Measurements from ENCODE around the gene RASA2. TPM values are rescaled to one million over a fixed set of nuclear protein-coding genes. Genes with fewer than 3 reads are reported as not detected.

Gene RASA2
- polyA plus RNA-seq, 1 of the 3 experiments (the other 2 are of a cell fraction): 2.4 TPM

DNA sequence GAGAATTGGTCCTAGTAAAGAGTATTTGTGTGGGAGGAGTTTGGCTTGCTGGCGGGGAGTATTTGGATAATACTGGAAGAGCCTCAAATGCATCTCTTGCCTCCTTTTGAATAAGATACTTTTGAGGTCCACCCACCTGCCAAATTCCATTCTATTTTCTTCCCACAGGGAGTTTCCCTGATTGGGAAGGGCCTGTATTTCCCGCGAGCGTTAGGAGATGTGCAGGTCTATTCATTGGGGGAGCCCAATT is 406 bp upstream of the RASA2 start:
- H3F3A ChIP-seq (replicated peaks; ENCODE audit: insufficient read depth): peaks cover 13% of the 10 kb centered on the region
- peak overlapping the region; percentile 96 for H2AFZ ChIP-seq (ENCODE audit: low read depth)
- POLR2A ChIA-PET: interaction anchor here (2.5 kb wide), 1 partner anchor 175 kb away, joined by 8 read pairs; no protein-coding TSS in a partner anchor
- peaks cover 7 to 17% of the 10 kb centered on the region in 2 experiments; a peak in 3 of 4 replicates for H3K4me1 ChIP-seq (ENCODE audit: control insufficient read depth in 1 of 2, insufficient read depth in 2 of 2, low read depth in 1 of 2, low read length in 1 of 2)
- H3K27ac ChIP-seq (ENCODE audit: low read depth in 2 of 2, low read length in 1 of 2): peak overlapping the region; percentile 50 to 64
- peaks cover 28% of the 10 kb centered on the region for H4K20me1 ChIP-seq (ENCODE audit: insufficient read depth)
- TF ChIP-seq ELF1 (IDR thresholded peaks at IDR 0.05): no peak
- TF ChIP-seq NRF1 (IDR thresholded peaks at IDR 0.05; ENCODE audit: low read depth, low read length): no peak
- peak; percentile 40 for TF ChIP-seq CHD2 (IDR thresholded peaks at IDR 0.05; ENCODE audit: low read length, partially characterized antibody)
- TF ChIP-seq, protein P1, sequence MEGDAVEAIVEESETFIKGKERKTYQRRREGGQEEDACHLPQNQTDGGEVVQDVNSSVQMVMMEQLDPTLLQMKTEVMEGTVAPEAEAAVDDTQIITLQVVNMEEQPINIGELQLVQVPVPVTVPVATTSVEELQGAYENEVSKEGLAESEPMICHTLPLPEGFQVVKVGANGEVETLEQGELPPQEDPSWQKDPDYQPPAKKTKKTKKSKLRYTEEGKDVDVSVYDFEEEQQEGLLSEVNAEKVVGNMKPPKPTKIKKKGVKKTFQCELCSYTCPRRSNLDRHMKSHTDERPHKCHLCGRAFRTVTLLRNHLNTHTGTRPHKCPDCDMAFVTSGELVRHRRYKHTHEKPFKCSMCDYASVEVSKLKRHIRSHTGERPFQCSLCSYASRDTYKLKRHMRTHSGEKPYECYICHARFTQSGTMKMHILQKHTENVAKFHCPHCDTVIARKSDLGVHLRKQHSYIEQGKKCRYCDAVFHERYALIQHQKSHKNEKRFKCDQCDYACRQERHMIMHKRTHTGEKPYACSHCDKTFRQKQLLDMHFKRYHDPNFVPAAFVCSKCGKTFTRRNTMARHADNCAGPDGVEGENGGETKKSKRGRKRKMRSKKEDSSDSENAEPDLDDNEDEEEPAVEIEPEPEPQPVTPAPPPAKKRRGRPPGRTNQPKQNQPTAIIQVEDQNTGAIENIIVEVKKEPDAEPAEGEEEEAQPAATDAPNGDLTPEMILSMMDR (IDR thresholded peaks at IDR 0.05): no peak
- TF ChIP-seq YY1 (IDR thresholded peaks at IDR 0.05; ENCODE audit: low read depth): no peak
- H3K27me3 ChIP-seq (ENCODE audit: insufficient read depth): no peaks in the 10 kb centered on the region
- H3K9me2 ChIP-seq: no peaks in the 10 kb centered on the region
- H3K9me3 ChIP-seq: no peaks in the 10 kb centered on the region
- CTCF ChIA-PET: interaction anchor here (1.1 to 2.2 kb wide), 4 partner anchors 12 to 125 kb away, joined by 5 to 8 read pairs (median 6); no protein-coding TSS in a partner anchor
- no peak for DNase-seq
- peak overlapping the region; percentile 54 to 58 for H3K4me3 ChIP-seq (ENCODE audit: low read depth in 2 of 2, low read length in 1 of 2)
- H3K36me3 ChIP-seq (replicated peaks in 1 of 2; ENCODE audit: control insufficient read depth in 1 of 2, insufficient read depth in 2 of 2, low read length in 1 of 2): peaks cover 0 to 2% of the 10 kb centered on the region in 2 experiments
- peaks cover 40% of the 10 kb centered on the region for H3K79me2 ChIP-seq (ENCODE audit: insufficient read depth)
- 14% methylated on average over 4 of the region's 4 CpGs for WGBS (ENCODE audit: low lambda C conversion rate)
- peak overlapping the region; percentile 74 for H3K4me2 ChIP-seq
- H3K9ac ChIP-seq: peak overlapping the region; percentile 92

DNA sequence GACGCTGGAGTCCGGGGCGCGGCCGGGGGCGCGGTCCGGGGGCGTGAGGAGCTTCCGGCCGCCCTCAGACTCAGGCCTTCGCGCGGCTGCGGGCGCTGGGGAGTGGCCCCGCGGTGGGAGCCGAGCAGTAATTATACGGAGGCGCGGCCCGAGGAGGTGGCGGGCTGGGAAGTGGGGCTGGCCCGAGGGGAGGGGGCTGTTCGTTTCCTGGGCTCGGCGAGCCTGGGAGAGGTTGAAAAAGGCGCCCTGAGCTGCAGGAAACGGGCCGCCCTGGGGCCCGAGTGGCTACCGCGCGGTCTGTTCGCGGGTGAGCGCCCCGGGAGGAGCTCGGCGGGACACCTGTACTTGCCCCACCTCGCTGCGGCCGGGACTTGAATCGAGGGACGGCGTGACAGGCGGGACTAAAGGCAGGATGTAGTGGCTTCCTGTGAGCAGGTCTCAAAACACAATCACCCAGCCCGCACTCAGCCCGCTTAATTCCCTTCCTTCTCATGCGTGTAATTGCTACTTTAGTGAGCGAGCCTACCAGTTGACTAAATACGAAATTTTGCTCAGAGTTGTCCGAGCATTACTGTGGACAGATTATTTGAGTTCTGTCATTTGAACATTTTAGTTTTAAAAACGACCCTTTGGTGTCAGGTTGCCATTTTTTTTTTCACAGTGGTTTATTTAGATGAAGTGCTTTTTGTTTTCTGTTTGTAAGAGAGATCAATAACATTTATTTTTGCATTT is 860 bp downstream of the RASA2 start:
- Histone ChIP-seq H3K4me3 (ENCODE audit: low read depth in 2 of 2, low read length in 1 of 2) (peak overlapping the region; percentile 68 to 80), H3K9me2 (no peaks in the 10 kb centered on the region), H3K9me3 (no peaks in the 10 kb centered on the region), H3K4me2 (peak overlapping the region; percentile 77), H3F3A (replicated peaks; ENCODE audit: insufficient read depth) (peaks cover 13% of the 10 kb centered on the region), H3K27me3 (ENCODE audit: insufficient read depth) (no peaks in the 10 kb centered on the region), H3K9ac (peak overlapping the region; percentile 92), H3K27ac (ENCODE audit: low read depth in 2 of 2, low read length in 1 of 2) (peak overlapping the region; percentile 83 to 87), H3K36me3 (replicated peaks in 1 of 2; ENCODE audit: control insufficient read depth in 1 of 2, insufficient read depth in 2 of 2, low read length in 1 of 2) (peaks cover 0 to 2% of the 10 kb centered on the region in 2 experiments), H2AFZ (ENCODE audit: low read depth) (peak overlapping the region; percentile 64), H4K20me1 (ENCODE audit: insufficient read depth) (peaks cover 39% of the 10 kb centered on the region), H3K4me1 (ENCODE audit: control insufficient read depth in 1 of 2, insufficient read depth in 2 of 2, low read depth in 1 of 2, low read length in 1 of 2) (peaks cover 7 to 25% of the 10 kb centered on the region in 2 experiments; a peak in 3 of 4 replicates), H3K79me2 (ENCODE audit: insufficient read depth) (peaks cover 52% of the 10 kb centered on the region)
- whole genome bisulfite sequencing (ENCODE audit: low lambda C conversion rate): 1% methylated on average over 23 of the region's 55 CpGs
- peak; percentile 84 for DNase-seq
- TF ChIP-seq NRF1 (IDR thresholded peaks at IDR 0.05; ENCODE audit: low read depth, low read length) (no peak), YY1 (IDR thresholded peaks at IDR 0.05; ENCODE audit: low read depth) (0 out of 2 replicates have a peak, but pooled peaks have one; percentile 23), MXI1 (IDR thresholded peaks at IDR 0.05; ENCODE audit: low read depth, low read length) (peak; percentile 76; the same call in 1 of the 2 replicates)
- TF ChIP-seq, protein P2, sequence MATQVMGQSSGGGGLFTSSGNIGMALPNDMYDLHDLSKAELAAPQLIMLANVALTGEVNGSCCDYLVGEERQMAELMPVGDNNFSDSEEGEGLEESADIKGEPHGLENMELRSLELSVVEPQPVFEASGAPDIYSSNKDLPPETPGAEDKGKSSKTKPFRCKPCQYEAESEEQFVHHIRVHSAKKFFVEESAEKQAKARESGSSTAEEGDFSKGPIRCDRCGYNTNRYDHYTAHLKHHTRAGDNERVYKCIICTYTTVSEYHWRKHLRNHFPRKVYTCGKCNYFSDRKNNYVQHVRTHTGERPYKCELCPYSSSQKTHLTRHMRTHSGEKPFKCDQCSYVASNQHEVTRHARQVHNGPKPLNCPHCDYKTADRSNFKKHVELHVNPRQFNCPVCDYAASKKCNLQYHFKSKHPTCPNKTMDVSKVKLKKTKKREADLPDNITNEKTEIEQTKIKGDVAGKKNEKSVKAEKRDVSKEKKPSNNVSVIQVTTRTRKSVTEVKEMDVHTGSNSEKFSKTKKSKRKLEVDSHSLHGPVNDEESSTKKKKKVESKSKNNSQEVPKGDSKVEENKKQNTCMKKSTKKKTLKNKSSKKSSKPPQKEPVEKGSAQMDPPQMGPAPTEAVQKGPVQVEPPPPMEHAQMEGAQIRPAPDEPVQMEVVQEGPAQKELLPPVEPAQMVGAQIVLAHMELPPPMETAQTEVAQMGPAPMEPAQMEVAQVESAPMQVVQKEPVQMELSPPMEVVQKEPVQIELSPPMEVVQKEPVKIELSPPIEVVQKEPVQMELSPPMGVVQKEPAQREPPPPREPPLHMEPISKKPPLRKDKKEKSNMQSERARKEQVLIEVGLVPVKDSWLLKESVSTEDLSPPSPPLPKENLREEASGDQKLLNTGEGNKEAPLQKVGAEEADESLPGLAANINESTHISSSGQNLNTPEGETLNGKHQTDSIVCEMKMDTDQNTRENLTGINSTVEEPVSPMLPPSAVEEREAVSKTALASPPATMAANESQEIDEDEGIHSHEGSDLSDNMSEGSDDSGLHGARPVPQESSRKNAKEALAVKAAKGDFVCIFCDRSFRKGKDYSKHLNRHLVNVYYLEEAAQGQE (IDR thresholded peaks at IDR 0.05; ENCODE audit: low read depth, low read length): 0 out of 2 replicates have a peak, but pooled peaks have one; percentile 8
- ChIA-PET POLR2A (interaction anchor here (0.6 to 2.5 kb wide), 4 partner anchors 34 to 176 kb away, joined by 3 to 8 read pairs (median 6); no protein-coding TSS in a partner anchor), CTCF (interaction anchor here (0.7 to 2.8 kb wide), 7 partner anchors 14 to 176 kb away, joined by 4 to 13 read pairs (median 7); no protein-coding TSS in a partner anchor)
